COLO829 (cell line): ENCODE data around the gene GLRX5.
"Not testable (repeated sequence)": the region's sequence is repeated elsewhere in the genome, so short reads cannot be mapped to it uniquely, and the experiment has no call there.

Source experiments
- DNase-seq: peaks from one replicate; pipeline ENCODE4 v3.0.0; 2012; ENCODE audit warnings: low spot score

GLRX5 gene

GRCh38 chr14:95559203-95559602 lies 24.4 kb downstream of the GLRX5 start:
- DNase-seq: no peak

GRCh38 chr14:95561001-95561412 lies 26.2 kb downstream of the GLRX5 start:
- peak; percentile 73 for DNase-seq

GRCh38 chr14:95562892-95563685 lies 28.2 kb downstream of the GLRX5 start:
- DNase-seq: no peak

- no peak for DNase-seq
Observed at GRCh38 chr14:95564060-95564459, 29.2 kb downstream of the GLRX5 start.

- no peak for DNase-seq
Observed at GRCh38 chr14:95569440-95569839, 34.6 kb downstream of the GLRX5 start.

GRCh38 chr14:95573313-95573712 lies 38.5 kb downstream of the GLRX5 start:
- DNase-seq: no peak

GRCh38 chr14:95575840-95576473 lies 41.1 kb downstream of the GLRX5 start:
- DNase-seq: no peak

- no peak for DNase-seq
Observed at GRCh38 chr14:95577067-95577800, 42.4 kb downstream of the GLRX5 start.

GRCh38 chr14:95577870-95578269 lies 43.0 kb downstream of the GLRX5 start:
- no peak for DNase-seq

GRCh38 chr14:95583836-95584617 lies 49.2 kb downstream of the GLRX5 start:
- not testable (repeated sequence) for DNase-seq

GRCh38 chr14:95585953-95586620 lies 51.2 kb downstream of the GLRX5 start:
- DNase-seq: no peak

GRCh38 chr14:95591182-95591581 lies 56.3 kb downstream of the GLRX5 start:
- not testable (repeated sequence) for DNase-seq
